Panc1 (cell line): ENCODE results near the gene IQCC.

Source experiments
- POLR2AphosphoS5 ChIP-seq: IDR thresholded peaks from 2 replicates; pipeline ENCODE4 v1.6.1; 2012; ENCODE audit warnings: mild to moderate bottlenecking, low read depth, low read length, moderate library complexity
- REST ChIP-seq, 2 experiments: IDR thresholded peaks; 2 replicates each; pipeline ENCODE4 v1.6.1; 2011 to 2012; ENCODE audit warnings: low read depth in 2 of 2, control low read depth in 1 of 2, low read length in 1 of 2, mild to moderate bottlenecking in 1 of 2, moderate library complexity in 1 of 2; ENCODE audit not compliant: insufficient read depth in 1 of 2
- SIN3A ChIP-seq: IDR thresholded peaks from 2 replicates; pipeline ENCODE4 v1.6.1; 2012; ENCODE audit warnings: low read depth, mild to moderate bottlenecking, low read length, moderate library complexity, borderline replicate concordance; ENCODE audit not compliant: insufficient read depth
- TCF7L2 ChIP-seq: IDR thresholded peaks from 2 replicates; pipeline ENCODE4 v1.6.1; 2011; ENCODE audit warnings: mild to moderate bottlenecking, low read depth, low read length, inconsistent platforms
- TF ChIP-seq, protein P1 (sequence below): fragments of 450-650 bp; IDR thresholded peaks from 2 replicates; pipeline ENCODE4 v1.5.1; 2017; ENCODE audit warnings: mild to moderate bottlenecking

DNA sequence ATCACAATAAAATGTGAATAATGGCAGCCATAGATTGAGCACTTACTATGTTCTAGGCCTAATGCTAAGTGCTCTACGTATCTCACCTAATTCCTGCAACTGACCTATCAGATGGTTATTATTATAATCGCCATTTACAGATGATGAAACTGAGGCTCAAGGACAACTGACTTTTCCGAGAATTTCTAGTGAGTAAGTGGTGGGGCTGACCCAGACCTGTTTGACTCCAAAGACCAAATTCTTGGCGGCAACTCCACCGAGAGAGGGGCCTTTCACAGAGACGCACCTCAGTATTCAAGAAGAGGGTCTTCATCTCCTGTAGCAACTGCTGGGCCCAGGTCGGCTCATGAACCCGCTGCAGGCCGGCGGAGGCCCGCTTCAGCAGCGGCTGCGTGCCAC, 16.1 kb downstream of the IQCC start:
- TF ChIP-seq REST (IDR thresholded peaks at IDR 0.05; ENCODE audit: insufficient read depth in 1 of 2, low read depth in 2 of 2, low read length in 1 of 2) = no peak
- TF ChIP-seq, protein P1, sequence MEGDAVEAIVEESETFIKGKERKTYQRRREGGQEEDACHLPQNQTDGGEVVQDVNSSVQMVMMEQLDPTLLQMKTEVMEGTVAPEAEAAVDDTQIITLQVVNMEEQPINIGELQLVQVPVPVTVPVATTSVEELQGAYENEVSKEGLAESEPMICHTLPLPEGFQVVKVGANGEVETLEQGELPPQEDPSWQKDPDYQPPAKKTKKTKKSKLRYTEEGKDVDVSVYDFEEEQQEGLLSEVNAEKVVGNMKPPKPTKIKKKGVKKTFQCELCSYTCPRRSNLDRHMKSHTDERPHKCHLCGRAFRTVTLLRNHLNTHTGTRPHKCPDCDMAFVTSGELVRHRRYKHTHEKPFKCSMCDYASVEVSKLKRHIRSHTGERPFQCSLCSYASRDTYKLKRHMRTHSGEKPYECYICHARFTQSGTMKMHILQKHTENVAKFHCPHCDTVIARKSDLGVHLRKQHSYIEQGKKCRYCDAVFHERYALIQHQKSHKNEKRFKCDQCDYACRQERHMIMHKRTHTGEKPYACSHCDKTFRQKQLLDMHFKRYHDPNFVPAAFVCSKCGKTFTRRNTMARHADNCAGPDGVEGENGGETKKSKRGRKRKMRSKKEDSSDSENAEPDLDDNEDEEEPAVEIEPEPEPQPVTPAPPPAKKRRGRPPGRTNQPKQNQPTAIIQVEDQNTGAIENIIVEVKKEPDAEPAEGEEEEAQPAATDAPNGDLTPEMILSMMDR = no peak
- no peak for TF ChIP-seq POLR2AphosphoS5
- TF ChIP-seq TCF7L2 = no peak
- no peak for TF ChIP-seq SIN3A
